ENCODE measurements around the gene PHKA2.

The PHKA2 gene

DNA sequence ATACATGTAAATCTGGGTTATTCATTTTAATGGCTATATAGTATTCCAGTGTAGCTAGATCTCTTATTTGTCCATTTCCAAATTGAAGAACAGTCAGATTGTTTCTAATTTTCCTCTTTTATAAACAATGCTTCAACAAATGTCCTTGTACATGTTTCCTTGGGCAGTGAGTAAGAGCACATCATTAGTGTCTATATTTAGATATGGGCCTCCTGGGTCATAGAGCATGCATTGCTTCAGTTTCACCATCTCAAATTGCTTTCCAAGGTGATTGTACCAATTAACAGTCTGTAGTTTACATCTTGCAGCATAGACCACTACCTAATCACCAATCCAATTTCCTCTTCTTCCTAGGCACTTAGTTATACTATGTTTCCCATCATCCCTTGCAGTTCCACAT, 13.4 kb downstream of the PHKA2 start:
- FAIRE-seq (no peak), DNase-seq (ENCODE audit: insufficient read length) (no peak)
- TF ChIP-seq TAF1 (IDR thresholded peaks at IDR 0.05; ENCODE audit: borderline replicate concordance, low read depth, low read length) (no peak), POLR2A (IDR thresholded peaks at IDR 0.05; ENCODE audit: low read depth, low read length) (no peak), POLR2AphosphoS5 (IDR thresholded peaks at IDR 0.05; ENCODE audit: low read depth, low read length) (no peak)

DNA sequence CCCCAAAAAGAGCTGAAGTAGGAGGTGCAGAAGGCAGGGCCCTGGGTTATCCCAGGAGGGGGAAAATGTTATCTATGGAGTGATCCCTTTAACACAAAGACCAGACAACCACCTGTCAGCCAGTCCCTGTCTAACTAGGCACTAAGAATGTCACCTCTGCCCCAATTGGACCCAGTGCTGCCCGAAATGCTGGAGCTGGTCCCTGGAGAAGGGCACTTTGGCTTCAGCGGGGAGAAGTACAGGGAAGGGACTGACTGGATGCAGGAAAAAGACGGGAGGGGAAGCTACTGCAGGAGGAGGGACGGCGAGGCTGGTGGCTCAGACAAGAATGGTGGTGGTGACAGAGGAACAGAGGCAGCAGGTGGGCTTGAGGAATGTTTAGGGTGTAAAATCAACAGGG, 17.3 kb downstream of the PHKA2 start:
- FAIRE-seq (no peak), DNase-seq (ENCODE audit: insufficient read length) (no peak)
- TF ChIP-seq TAF1 (IDR thresholded peaks at IDR 0.05; ENCODE audit: borderline replicate concordance, low read depth, low read length) (no peak), POLR2AphosphoS5 (IDR thresholded peaks at IDR 0.05; ENCODE audit: low read depth, low read length) (no peak), POLR2A (IDR thresholded peaks at IDR 0.05; ENCODE audit: low read depth, low read length) (no peak)

DNA sequence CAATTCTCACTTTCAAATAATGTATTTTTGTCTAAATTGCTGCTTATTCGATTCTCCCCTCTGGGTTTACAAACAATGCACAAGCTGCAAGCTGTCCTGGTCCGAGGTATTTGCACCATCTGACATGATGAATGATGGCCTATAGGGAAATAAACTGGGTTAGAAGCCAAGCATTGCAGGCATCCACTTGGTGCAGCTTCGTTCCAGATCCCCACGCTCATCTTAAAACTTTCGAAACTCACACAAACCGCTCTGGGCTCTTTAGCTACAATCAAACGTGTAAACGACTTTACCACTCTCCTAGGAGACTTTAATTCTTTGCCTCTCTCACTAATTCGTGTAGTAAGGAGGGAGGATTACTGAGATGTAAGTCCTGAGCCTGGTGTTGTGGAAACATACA, 19.0 kb downstream of the PHKA2 start:
- FAIRE-seq = no peak

DNA sequence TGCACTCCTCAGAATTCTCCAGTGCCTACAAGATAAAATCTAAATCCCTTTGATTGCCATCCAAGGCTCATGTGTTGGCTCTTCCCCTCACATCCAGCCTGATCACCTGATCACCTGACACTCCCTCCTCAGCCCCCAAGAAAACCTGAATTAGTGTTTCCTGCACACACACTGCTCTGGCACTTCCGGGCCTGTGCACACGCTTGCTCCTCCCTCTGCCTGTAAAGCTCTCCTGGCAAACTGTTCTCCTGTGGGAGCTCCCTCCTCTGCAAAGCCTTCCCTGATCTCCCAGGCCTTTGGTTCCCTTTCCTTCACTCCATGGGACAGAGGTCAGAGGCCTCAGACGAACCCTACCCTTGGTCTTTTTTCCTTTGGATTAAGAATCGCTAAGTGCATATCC, 19.9 kb downstream of the PHKA2 start:
- DNase-seq (ENCODE audit: insufficient read length) (no peak), FAIRE-seq (no peak)
- no peak for TF ChIP-seq POLR2A (IDR thresholded peaks at IDR 0.05; ENCODE audit: low read depth, low read length)
- TF ChIP-seq TAF1 (IDR thresholded peaks at IDR 0.05; ENCODE audit: borderline replicate concordance, low read depth, low read length) = no peak
- no peak for TF ChIP-seq POLR2AphosphoS5 (IDR thresholded peaks at IDR 0.05; ENCODE audit: low read depth, low read length)

More for the DNA sequence above, 19.0 kb downstream of the PHKA2 start:
- TF ChIP-seq POLR2A (IDR thresholded peaks at IDR 0.05; ENCODE audit: low read depth, low read length) (no peak), POLR2AphosphoS5 (IDR thresholded peaks at IDR 0.05; ENCODE audit: low read depth, low read length) (no peak), TAF1 (IDR thresholded peaks at IDR 0.05; ENCODE audit: borderline replicate concordance, low read depth, low read length) (no peak)
- no peak for DNase-seq (ENCODE audit: insufficient read length)

DNA sequence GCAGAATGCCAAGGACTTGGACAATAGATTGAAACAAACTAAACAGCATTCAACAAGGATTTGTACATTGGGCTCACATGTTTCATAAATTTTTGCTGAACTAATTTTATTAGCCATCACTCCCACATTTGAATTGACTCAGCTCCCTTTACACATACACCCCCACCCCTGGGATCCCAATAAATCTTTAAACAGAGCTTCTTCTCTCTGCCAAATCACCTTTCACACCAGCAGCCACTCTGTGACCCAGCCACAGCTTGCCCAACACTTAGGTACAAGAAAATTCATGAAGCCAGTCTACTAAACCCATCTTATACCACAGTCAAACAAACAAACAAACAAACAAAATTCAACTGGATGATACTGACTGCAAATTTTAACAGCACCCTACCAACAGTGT, 21.6 kb downstream of the PHKA2 start:
- DNase-seq (ENCODE audit: insufficient read length) = no peak
- no peak for FAIRE-seq
- no peak for TF ChIP-seq TAF1 (IDR thresholded peaks at IDR 0.05; ENCODE audit: borderline replicate concordance, low read depth, low read length)
- no peak for TF ChIP-seq POLR2A (IDR thresholded peaks at IDR 0.05; ENCODE audit: low read depth, low read length)
- no peak for TF ChIP-seq POLR2AphosphoS5 (IDR thresholded peaks at IDR 0.05; ENCODE audit: low read depth, low read length)

DNA sequence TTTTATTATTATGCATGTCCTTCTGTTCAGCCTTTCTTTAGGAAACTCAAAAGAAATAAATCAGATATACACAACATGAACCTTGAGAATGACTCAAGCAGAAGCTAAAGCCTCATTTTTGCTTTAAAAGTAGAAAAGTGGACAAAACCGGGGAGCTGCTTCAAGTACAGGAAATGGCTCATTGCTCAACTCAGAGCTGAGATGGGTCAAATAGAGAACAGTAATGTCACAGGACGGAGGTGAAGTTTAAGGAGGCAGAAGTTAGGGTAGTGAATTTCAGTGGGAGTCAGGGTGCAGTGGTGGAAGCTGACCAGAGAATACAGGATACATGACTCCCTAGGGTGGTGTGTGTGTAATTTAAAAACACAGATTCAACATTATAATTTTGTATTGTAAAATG, 22.2 kb downstream of the PHKA2 start:
- TF ChIP-seq POLR2A (IDR thresholded peaks at IDR 0.05; ENCODE audit: low read depth, low read length) = no peak
- no peak for TF ChIP-seq TAF1 (IDR thresholded peaks at IDR 0.05; ENCODE audit: borderline replicate concordance, low read depth, low read length)
- no peak for TF ChIP-seq POLR2AphosphoS5 (IDR thresholded peaks at IDR 0.05; ENCODE audit: low read depth, low read length)
- DNase-seq (ENCODE audit: insufficient read length) (no peak), FAIRE-seq (no peak)

DNA sequence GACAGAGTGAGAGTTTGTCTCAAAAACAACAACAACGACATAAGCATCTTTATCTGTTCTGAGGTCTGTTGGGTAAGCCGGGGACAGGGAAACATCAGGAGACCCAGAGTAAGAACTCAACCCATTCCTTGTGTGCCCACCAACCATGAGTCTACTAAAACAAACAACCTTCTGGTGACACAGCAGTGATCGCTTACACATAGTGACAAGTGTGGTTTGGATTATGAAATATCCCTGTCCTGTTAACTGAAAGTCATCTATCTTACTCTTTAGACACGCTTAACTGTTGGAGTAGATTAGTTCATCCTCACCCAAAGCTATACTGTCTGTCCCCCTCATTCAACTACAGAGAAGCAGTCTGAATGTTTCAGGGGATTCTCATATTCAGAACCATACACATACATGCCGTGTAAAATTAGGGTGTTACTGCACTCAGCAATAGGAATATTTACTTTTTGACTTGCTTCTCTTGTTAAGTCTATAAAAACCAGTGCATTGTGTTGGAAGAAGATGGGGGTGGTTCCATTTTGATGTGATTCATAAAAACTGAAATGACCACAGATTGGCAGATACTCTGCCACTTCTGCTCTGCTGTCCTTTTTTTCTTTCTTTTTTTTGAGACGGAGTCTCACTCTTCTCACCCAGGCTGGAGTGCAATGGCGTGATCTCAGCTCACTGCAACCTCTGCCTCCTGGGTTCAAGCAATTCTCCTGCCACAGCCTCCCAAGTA, 27.4 kb downstream of the PHKA2 start:
- no peak for TF ChIP-seq POLR2A (IDR thresholded peaks at IDR 0.05; ENCODE audit: low read depth, low read length)
- no peak for TF ChIP-seq TAF1 (IDR thresholded peaks at IDR 0.05; ENCODE audit: borderline replicate concordance, low read depth, low read length)
- no peak for DNase-seq (ENCODE audit: insufficient read length)
- FAIRE-seq = no peak

DNA sequence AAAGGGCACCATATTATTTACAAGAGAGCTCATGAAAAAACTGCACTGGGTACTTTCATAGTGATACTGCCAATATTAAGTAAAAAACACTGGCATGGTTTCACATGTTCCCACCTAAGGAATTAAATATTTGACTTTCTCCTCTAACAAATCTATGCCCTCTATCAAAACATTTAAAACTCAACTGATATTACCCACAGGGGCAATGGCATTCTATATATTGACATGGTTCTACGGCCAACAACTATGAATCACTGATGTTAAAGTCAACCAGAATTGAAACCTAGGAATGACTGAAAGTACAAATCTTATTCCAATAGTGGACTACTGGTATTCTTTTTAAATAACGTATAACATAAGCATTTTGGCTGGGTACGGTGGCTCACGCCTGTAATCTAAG, 28.2 kb downstream of the PHKA2 start:
- no peak for FAIRE-seq

DNA sequence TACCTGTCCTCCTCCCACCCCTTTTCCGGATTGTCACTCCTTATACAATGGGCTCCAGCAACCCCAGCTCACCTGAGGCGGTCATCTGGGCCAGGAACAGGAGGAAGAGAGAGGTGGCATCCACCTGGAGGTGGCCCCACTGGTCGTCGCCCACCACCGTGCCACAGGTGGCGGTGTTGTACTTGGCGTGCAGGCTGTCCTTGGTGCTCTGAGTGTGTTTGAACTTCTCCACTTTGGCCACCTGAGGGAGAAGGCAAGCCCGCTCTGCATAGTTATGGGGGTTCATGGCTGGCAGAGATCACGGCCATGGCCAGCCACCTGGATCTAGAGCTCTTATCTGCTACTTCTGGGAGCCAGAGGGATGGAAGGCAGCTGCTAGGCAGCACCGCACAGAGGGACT, 32.9 kb downstream of the PHKA2 start:
- TF ChIP-seq TAF1 (IDR thresholded peaks at IDR 0.05; ENCODE audit: borderline replicate concordance, low read depth, low read length) (no peak), POLR2AphosphoS5 (IDR thresholded peaks at IDR 0.05; ENCODE audit: low read depth, low read length) (no peak), POLR2A (IDR thresholded peaks at IDR 0.05; ENCODE audit: low read depth, low read length) (no peak)
- FAIRE-seq = no peak
- no peak for DNase-seq (ENCODE audit: insufficient read length)

More for the DNA sequence above, 28.2 kb downstream of the PHKA2 start:
- DNase-seq (ENCODE audit: insufficient read length) = no peak
- no peak for TF ChIP-seq POLR2AphosphoS5 (IDR thresholded peaks at IDR 0.05; ENCODE audit: low read depth, low read length)
- TF ChIP-seq TAF1 (IDR thresholded peaks at IDR 0.05; ENCODE audit: borderline replicate concordance, low read depth, low read length) = no peak
- no peak for TF ChIP-seq POLR2A (IDR thresholded peaks at IDR 0.05; ENCODE audit: low read depth, low read length)

DNA sequence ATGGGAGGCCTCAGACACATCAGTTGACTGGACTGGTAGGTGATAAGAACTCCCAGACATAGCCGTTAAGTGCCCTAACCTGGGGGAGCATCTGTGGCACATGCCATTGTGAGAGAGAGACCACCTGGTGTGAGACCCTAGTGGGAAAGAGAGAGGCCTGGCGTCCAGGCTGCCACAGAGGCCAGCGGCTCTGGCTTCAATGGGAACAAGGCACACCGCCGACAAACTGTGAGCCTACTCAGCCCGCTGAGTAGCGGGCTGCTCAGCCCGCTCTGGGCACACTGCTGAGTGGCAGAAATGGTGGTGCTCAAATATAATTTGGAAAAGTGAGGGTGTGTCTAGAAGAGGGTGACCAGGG, 34.0 kb downstream of the PHKA2 start:
- DNase-seq (ENCODE audit: insufficient read length) (no peak), FAIRE-seq (no peak)
- no peak for TF ChIP-seq POLR2A (IDR thresholded peaks at IDR 0.05; ENCODE audit: low read depth, low read length)
- no peak for TF ChIP-seq POLR2AphosphoS5 (IDR thresholded peaks at IDR 0.05; ENCODE audit: low read depth, low read length)
- TF ChIP-seq TAF1 (IDR thresholded peaks at IDR 0.05; ENCODE audit: borderline replicate concordance, low read depth, low read length) = no peak

DNA sequence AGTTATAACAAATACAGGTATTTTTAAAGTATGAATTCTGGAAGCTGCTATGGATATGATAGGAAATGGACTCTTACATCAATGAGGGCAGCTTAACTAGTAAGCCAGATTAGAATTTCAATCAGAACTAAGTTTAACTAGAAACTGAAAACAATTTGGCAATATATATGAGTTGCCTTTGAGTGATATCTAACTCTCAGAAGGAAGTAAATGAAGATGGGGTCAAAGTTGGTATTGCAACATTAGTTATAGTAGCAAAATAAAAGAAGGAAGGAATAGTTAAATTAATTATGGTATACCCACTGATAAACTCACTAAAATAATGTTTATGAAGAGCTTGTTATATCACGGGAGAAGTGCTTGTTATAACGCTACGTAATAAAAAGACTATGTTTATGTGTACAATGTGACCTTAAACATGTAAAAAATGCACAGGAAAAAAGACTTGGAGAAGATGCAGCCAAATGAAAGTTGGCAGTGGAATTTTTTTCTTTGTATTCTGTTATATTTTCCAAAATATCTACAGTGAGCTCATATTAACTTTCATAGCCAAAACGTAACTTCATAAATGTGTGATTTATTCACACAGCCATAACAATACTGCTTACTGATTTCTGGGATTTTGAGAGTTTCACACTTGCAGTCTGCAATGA, 34.5 kb downstream of the PHKA2 start:
- no peak for TF ChIP-seq POLR2A (IDR thresholded peaks at IDR 0.05; ENCODE audit: low read depth, low read length)
- TF ChIP-seq TAF1 (IDR thresholded peaks at IDR 0.05; ENCODE audit: borderline replicate concordance, low read depth, low read length) = no peak
- no peak for TF ChIP-seq POLR2AphosphoS5 (IDR thresholded peaks at IDR 0.05; ENCODE audit: low read depth, low read length)
- no peak for DNase-seq (ENCODE audit: insufficient read length)
- FAIRE-seq = no peak

DNA sequence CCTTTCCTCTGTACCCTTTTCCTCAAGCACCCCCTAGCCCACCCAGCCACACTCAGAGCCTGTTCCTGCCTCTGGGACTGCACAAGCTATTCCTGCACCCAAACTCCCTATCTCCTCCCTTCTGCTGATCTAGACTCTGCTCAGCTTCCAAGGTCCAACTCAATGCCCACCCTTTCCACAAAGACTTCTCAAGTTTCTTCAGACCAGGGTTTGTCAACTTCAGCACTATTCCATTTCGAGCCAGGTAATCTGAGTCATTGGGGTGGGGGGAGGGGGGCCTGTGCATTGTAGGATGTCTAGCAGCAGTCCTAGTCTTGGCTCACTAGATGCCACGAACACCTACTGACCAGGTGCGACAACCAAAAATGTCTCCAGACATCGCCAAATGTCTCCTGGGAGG, 37.3 kb downstream of the PHKA2 start:
- no peak for FAIRE-seq
- no peak for TF ChIP-seq TAF1 (IDR thresholded peaks at IDR 0.05; ENCODE audit: borderline replicate concordance, low read depth, low read length)
- no peak for TF ChIP-seq POLR2A (IDR thresholded peaks at IDR 0.05; ENCODE audit: low read depth, low read length)
- no peak for TF ChIP-seq POLR2AphosphoS5 (IDR thresholded peaks at IDR 0.05; ENCODE audit: low read depth, low read length)
- no peak for DNase-seq (ENCODE audit: insufficient read length)
